ENCODE measurements around the gene MAPK6. TPM values are rescaled to one million over a fixed set of nuclear protein-coding genes. Genes with fewer than 3 reads are reported as not detected.

The MAPK6 gene
- polyA plus RNA-seq, 3 donors: 8.6 to 11.0 (median 10.2) TPM

DNA sequence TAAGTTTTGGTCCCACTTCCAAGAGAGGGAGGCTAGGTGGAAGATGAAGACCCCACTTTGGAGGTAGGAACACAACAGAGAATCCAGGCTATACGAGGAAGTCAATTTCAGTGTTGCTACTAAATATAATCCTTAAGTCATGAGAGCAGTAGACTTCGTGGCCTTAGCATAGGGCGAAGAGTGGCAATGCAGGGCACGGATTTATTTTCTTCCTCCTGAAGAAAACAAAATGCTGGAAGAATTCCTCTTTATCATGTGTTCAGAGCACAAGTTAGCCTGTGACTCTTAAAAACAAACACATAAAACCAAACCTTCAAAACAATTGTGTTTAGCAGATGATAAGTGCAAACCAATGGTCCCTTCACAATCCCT is 74.1 kb downstream of the MAPK6 start:
- peaks cover 7 to 17% (median 12%) of the 10 kb centered on the region in 7 donors for H3K9me3 Mint-ChIP-seq
- peak overlapping the region; percentile 43 for H3K4me2 ChIP-seq (replicated peaks; ENCODE audit: extremely low read depth, low read length, poor library complexity, severe bottlenecking)
- peak overlapping the region in 1 of 2 donors; percentile 66 for H3K4me3 Mint-ChIP-seq

DNA sequence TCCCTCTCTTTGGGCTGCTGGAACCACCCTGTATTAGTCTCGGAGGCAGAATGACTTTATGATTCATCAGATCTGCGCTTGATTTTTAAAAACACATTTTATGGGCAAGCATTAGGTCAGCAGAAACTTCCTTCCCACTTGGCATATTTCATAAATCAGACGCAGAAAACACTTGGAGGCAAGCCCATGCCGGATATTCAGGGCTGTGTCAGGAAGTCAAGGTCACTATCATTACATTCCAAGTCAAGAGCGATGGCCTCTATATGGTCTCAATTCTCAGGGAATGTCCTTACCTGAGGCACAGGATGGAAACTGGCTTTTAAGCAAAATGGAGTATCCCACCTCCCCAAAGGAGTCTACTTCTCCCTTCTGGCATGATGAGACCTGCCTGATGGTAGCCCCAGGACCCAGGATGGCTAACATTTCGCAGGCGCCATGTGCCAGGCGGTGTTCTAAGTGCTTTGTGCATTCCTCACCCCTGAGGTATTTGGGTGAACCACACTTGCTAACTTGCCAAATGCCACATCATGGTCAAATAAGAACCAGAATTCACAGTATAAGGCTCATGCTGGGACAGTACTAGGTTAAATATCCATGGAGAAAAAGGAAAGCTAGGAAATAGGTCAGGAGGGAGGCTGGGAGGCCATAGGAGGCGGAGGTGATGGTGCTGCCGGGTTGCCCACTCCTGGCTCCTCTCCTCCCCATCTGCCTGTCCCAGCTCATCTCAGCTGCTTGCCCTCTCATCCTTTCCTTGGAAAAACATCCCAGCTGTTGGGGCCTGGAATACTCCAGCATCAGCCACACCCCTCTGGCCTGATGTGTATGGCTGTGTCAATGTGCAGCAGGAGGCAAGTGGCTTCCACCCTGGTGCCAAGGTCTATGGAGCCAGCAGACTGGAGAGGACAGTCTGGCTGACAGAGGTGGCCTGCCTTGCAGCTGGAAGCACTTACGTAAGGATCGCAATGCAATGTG is 74.8 kb downstream of the MAPK6 start:
- peaks cover 19 to 28% of the 10 kb centered on the region in 2 donors for H3K4me1 ChIP-seq (ENCODE audit: control insufficient read depth in 1 of 2, insufficient read depth in 2 of 2, low read length in 2 of 2)
- no peaks in the 10 kb centered on the region for H3K27me3 ChIP-seq (ENCODE audit: control insufficient read depth in 2 of 2, insufficient read depth in 2 of 2, low read length in 2 of 2)
- peaks cover 29% of the 10 kb centered on the region for H3K4me1 Mint-ChIP-seq
- H3K9me3 Mint-ChIP-seq: peaks cover 7 to 17% (median 12%) of the 10 kb centered on the region in 7 donors
- H3K4me3 Mint-ChIP-seq: peak overlapping the region in 1 of 2 donors; percentile 66
- no peak overlapping the region for H3K4me3 ChIP-seq (replicated peaks in 1 of 3; ENCODE audit: low read depth in 2 of 3, low read length in 3 of 3)
- peaks cover 0 to 3% of the 10 kb centered on the region in 2 donors for H3K36me3 Mint-ChIP-seq
- H3K9me3 ChIP-seq (replicated peaks in 1 of 2; ENCODE audit: control insufficient read depth in 1 of 2, insufficient read depth in 1 of 2, low read length in 2 of 2): no peaks in the 10 kb centered on the region
- 47% methylated on average over 4 of the region's 12 CpGs for WGBS (ENCODE audit: insufficient coverage)
- no peaks in the 10 kb centered on the region for H3K79me2 ChIP-seq (ENCODE audit: insufficient read depth, low read length)
- peak overlapping the region; percentile 3 for H2AFZ ChIP-seq (ENCODE audit: insufficient read depth, low read depth, low read length, poor library complexity, severe bottlenecking)
- intact Hi-C loops (cut with micrococcal nuclease): no loop called here
- H3K4me2 ChIP-seq (replicated peaks; ENCODE audit: extremely low read depth, low read length, poor library complexity, severe bottlenecking): peak overlapping the region; percentile 43
- H3K27ac ChIP-seq (ENCODE audit: low read depth in 1 of 2, low read length in 2 of 2): no peak overlapping the region
- H4K20me1 ChIP-seq (ENCODE audit: insufficient read depth, low read length): no peaks in the 10 kb centered on the region
- DNase-seq: peak in 2 of 3 donors; percentile 23 to 33
- H3K27me3 Mint-ChIP-seq (ENCODE audit: low read depth in 3 of 3): peaks cover 0 to 1% (median 0%) of the 10 kb centered on the region in 3 donors
- TF ChIP-seq, protein P1, sequence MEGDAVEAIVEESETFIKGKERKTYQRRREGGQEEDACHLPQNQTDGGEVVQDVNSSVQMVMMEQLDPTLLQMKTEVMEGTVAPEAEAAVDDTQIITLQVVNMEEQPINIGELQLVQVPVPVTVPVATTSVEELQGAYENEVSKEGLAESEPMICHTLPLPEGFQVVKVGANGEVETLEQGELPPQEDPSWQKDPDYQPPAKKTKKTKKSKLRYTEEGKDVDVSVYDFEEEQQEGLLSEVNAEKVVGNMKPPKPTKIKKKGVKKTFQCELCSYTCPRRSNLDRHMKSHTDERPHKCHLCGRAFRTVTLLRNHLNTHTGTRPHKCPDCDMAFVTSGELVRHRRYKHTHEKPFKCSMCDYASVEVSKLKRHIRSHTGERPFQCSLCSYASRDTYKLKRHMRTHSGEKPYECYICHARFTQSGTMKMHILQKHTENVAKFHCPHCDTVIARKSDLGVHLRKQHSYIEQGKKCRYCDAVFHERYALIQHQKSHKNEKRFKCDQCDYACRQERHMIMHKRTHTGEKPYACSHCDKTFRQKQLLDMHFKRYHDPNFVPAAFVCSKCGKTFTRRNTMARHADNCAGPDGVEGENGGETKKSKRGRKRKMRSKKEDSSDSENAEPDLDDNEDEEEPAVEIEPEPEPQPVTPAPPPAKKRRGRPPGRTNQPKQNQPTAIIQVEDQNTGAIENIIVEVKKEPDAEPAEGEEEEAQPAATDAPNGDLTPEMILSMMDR (IDR thresholded peaks at IDR 0.05): no peak
- peak overlapping the region in 2 of 7 donors; percentile 32 to 57 for H3K27ac Mint-ChIP-seq
- H3K9ac ChIP-seq (ENCODE audit: insufficient read depth, low read length, poor library complexity, severe bottlenecking): no peak overlapping the region
- H3K36me3 ChIP-seq (replicated peaks in 1 of 2; ENCODE audit: control insufficient read depth in 1 of 2, insufficient read depth in 2 of 2, low read length in 2 of 2): no peaks in the 10 kb centered on the region

More for the DNA sequence above, 74.1 kb downstream of the MAPK6 start:
- H2AFZ ChIP-seq (ENCODE audit: insufficient read depth, low read depth, low read length, poor library complexity, severe bottlenecking): peak overlapping the region; percentile 3
- no peak overlapping the region for H3K9ac ChIP-seq (ENCODE audit: insufficient read depth, low read length, poor library complexity, severe bottlenecking)
- WGBS (ENCODE audit: insufficient coverage): no CpG with 5 or more reads among the region's 4 CpGs
- TF ChIP-seq, protein P1 (IDR thresholded peaks at IDR 0.05): no peak
- no peak overlapping the region for H3K4me3 ChIP-seq (replicated peaks in 1 of 3; ENCODE audit: low read depth in 2 of 3, low read length in 3 of 3)
- peaks cover 19 to 28% of the 10 kb centered on the region in 2 donors for H3K4me1 ChIP-seq (ENCODE audit: control insufficient read depth in 1 of 2, insufficient read depth in 2 of 2, low read length in 2 of 2)
- DNase-seq: no peak
- Mint-ChIP-seq H3K27ac (peak overlapping the region in 2 of 7 donors; percentile 32 to 57), H3K27me3 (ENCODE audit: low read depth in 3 of 3) (peaks cover 0 to 1% (median 0%) of the 10 kb centered on the region in 3 donors), H3K4me1 (peaks cover 29% of the 10 kb centered on the region), H3K36me3 (peaks cover 0 to 3% of the 10 kb centered on the region in 2 donors)
- no peaks in the 10 kb centered on the region for H3K27me3 ChIP-seq (ENCODE audit: control insufficient read depth in 2 of 2, insufficient read depth in 2 of 2, low read length in 2 of 2)
- no peaks in the 10 kb centered on the region for H4K20me1 ChIP-seq (ENCODE audit: insufficient read depth, low read length)
- no peaks in the 10 kb centered on the region for H3K36me3 ChIP-seq (replicated peaks in 1 of 2; ENCODE audit: control insufficient read depth in 1 of 2, insufficient read depth in 2 of 2, low read length in 2 of 2)
- peaks cover 0 to 2% of the 10 kb centered on the region in 2 donors for H3K9me3 ChIP-seq (replicated peaks in 1 of 2; ENCODE audit: control insufficient read depth in 1 of 2, insufficient read depth in 1 of 2, low read length in 2 of 2)
- intact Hi-C loops (cut with micrococcal nuclease): no loop called here
- no peak overlapping the region for H3K27ac ChIP-seq (ENCODE audit: low read depth in 1 of 2, low read length in 2 of 2)
- H3K79me2 ChIP-seq (ENCODE audit: insufficient read depth, low read length): no peaks in the 10 kb centered on the region

Data from CD14-positive monocyte (primary cell).